ENCODE measurements around the gene UQCR10.

DNA sequence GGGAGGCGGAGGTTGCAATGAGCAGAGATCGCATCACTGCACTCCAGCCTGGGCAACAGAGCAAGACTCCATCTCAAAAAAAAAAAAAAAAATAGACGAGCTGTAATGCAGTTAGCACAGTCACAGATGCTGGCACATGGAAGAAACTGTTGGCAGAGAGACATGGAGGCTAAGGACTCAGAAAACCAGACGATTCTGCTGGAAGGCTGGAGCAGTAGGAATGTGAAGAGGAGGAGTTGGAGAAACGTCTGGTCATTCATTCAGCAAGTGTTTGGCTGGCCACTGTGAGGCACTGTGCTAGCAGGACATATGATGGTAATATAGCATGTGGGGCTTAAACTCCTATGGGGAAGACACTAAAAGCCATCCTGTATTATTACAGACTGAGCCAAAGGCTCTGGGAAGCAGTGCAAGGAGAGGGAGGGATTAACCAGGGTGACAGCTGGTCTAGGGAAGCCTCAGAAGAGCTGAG lies 5.0 kb downstream of the UQCR10 start:
- TF ChIP-seq HMG20A (CRISPR knock-in tag; conservative IDR thresholded peaks at IDR 0.05) (no peak), U2AF2 (optimal IDR thresholded peaks at IDR 0.05; ENCODE audit: low read depth, low read length) (no peak), KAT2B (IDR thresholded peaks at IDR 0.05; ENCODE audit: low read depth, low read length) (no peak)
- TF ChIP-seq, protein P1, sequence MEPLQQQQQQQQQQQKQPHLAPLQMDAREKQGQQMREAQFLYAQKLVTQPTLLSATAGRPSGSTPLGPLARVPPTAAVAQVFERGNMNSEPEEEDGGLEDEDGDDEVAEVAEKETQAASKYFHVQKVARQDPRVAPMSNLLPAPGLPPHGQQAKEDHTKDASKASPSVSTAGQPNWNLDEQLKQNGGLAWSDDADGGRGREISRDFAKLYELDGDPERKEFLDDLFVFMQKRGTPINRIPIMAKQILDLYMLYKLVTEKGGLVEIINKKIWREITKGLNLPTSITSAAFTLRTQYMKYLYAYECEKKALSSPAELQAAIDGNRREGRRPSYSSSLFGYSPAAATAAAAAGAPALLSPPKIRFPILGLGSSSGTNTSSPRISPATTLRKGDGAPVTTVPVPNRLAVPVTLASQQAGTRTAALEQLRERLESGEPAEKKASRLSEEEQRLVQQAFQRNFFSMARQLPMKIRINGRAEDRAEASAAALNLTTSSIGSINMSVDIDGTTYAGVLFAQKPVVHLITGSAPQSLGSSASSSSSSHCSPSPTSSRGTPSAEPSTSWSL (CRISPR knock-in tag; IDR thresholded peaks at IDR 0.05; ENCODE audit: borderline replicate concordance): no peak
